A673 (cell line): ENCODE results near the gene METTL8.

Source experiments
- CTCF ChIP-seq: fragments of 300-800, 200-600 bp; sonication (generic); conservative IDR thresholded peaks from 2 replicates; pipeline ENCODE4 v1.5.1; 2017; ENCODE audit warnings: low read depth, mild to moderate bottlenecking, antibody characterized with exemption, low read length, moderate library complexity, mixed read lengths
- EZH2 ChIP-seq: fragments of 200-600 bp; sonication (generic); IDR thresholded peaks from 2 replicates; pipeline ENCODE4 v1.6.1; 2017; ENCODE audit warnings: borderline replicate concordance, low read depth, mild to moderate bottlenecking, mixed read lengths, antibody characterized with exemption, low read length; ENCODE audit not compliant: poor library complexity, severe bottlenecking

- TF ChIP-seq CTCF (no peak), EZH2 (no peak)
These were observed 72.9 kb downstream of the METTL8 start for GRCh38 chr2:171360905-171361304.
